Activated CD8-positive, alpha-beta memory T cell treated with anti-CD3 and anti-CD28 coated beads for 1 hour (primary cell): ENCODE measurements around the gene PARPBP.
"Not testable (repeated sequence)": the region's sequence is repeated elsewhere in the genome, so short reads cannot be mapped to it uniquely, and the experiment has no call there.

Experiments used
- DNase-seq, 2 donors: peaks; one replicate each; pipeline ENCODE4 v3.0.0-alpha.2; 2020; ENCODE audit warnings: low read depth in 1 of 2; ENCODE audit errors: extremely low read depth in 1 of 2

Gene PARPBP, protein sequence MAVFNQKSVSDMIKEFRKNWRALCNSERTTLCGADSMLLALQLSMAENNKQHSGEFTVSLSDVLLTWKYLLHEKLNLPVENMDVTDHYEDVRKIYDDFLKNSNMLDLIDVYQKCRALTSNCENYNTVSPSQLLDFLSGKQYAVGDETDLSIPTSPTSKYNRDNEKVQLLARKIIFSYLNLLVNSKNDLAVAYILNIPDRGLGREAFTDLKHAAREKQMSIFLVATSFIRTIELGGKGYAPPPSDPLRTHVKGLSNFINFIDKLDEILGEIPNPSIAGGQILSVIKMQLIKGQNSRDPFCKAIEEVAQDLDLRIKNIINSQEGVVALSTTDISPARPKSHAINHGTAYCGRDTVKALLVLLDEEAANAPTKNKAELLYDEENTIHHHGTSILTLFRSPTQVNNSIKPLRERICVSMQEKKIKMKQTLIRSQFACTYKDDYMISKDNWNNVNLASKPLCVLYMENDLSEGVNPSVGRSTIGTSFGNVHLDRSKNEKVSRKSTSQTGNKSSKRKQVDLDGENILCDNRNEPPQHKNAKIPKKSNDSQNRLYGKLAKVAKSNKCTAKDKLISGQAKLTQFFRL

DNA sequence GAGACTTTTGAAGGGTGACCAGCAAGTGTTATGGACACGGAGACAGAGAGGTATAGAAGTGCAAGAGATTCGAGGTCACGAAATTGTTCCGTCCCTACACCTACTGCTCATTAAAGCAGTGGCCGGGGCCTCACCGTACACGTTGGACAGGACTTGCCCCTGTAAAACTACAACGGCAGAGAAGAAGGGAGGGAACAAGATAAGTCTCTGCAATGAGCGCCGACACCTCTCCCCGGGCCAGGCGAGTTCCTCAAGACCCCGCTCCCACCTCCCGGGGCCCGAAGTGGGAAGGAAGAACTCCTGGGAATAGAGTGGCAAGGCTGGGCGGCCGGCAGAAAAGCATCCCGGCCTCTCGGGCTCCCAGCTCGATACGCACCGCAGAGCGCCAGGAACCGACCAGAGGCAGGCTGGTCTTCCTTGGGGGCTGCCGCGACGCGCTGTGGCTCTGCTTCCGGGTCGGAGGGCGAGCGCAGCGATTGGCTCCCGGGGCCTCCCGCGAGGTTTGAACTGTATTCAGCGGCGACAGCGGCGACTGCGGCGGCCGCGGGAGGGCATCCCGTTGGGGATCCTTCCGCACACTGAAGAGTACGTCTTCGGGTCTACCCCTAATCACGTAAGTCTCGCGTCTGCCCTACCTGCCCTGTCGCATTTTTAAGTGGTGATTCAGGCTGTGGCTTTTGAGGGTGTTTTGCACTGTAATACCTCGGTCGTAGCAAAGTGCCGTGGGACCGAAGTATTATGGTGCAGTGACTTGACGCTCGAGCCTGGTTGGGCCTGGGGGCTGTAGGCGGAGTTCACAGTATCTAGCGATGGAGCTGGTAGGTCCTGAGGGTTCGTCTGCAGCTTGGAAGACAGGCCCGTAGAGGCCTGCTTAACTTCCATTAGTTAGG, at the start of gene PARPBP, which contains the start of gene NUP37:
PARPBP (plus strand) TSS at position 510 of the 890 bp plus-strand sequence. CDS start 3,706 bp downstream, outside the sequence.
NUP37 (minus strand) TSS at position 441 of the 890 bp plus-strand sequence. CDS start 1,596 bp downstream, outside the sequence.
- peak; percentile 66 to 85 for DNase-seq

DNA sequence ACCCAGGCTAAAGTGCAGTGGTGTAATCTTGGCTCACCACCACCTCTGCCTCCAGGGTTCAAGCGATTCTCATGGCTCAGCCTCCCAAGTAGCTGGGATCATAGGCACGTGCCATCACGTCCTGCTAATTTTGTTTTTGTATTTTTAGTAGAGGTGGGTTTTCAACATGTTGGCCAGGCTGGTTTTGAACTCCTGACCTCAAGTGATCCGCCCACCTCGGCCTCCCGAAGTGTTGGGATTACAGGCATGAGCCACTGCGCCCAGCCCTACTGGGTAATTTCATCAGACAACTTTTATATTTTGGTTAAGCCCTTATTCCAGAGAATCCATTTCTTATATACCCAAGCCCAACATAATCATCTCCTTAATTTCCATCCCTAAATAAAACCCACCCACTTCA, 47.9 kb upstream of the PARPBP start:
- DNase-seq: not testable (repeated sequence)

DNA sequence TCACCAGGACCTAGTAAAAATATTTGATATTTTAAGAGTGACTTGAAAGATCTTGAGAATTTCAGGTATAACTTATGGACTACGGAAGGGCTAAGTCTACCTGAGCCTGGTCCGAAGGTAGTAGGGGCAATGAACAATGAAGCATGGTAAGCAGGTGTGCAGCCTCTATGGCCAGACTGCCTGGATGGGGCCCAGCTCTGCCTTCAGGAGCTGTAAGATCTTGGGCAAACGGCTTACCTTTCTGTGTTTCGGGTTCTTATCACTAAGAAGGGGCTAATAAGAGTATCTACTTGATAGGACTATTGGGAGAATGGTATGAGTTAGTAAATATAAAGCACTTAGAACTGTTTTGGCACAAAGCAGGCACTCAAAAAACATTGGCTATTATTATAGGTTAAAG, 39.1 kb upstream of the PARPBP start:
- no peak for DNase-seq

DNA sequence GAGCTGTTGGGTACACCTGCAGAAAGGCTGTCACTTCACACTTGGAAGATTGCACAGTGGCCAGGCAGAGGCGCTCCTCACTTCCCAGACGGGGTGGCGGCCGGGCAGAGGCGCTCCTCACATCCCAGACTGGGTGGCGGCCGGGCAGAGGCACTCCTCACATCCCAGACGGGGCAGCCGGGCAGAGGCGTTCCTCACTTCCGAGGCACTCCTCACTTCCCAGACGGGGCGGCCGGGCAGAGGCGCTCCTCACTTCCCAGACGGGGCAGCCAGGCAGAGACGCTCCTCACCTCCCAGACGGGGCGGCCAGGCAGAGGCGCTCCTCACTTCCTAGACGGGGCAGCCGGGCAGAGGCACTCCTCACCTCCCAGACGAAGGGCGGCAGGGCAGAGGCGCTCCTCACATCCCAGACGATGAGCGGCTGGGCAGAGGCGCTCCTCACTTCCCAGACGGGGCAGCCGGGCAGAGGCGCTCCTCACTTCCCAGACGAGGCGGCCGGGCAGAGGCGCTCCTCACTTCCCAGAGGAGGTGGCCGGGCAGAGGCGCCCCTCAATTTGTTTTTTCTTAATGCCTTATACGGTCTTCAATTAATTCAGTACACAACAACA, 30.7 kb upstream of the PARPBP start:
- DNase-seq: not testable (repeated sequence)

DNA sequence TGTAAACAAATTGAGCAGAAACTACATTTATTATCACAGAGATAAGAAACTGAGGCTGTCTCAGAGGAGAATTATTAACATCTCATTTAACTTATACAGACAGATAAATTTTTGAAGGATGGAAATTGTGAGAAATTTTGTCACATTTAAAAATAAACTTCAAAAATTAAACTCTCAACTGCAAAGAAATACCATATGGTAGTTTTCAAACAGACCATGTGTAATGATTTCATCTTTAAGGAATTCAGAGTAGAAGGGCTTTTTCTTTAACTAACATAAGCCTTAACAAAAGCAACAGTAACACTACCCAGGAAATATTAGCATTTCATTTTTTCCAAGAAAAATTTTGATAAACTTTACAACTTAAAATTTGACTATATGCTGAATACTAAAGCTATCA, 26.7 kb upstream of the PARPBP start:
- DNase-seq: no peak

DNA sequence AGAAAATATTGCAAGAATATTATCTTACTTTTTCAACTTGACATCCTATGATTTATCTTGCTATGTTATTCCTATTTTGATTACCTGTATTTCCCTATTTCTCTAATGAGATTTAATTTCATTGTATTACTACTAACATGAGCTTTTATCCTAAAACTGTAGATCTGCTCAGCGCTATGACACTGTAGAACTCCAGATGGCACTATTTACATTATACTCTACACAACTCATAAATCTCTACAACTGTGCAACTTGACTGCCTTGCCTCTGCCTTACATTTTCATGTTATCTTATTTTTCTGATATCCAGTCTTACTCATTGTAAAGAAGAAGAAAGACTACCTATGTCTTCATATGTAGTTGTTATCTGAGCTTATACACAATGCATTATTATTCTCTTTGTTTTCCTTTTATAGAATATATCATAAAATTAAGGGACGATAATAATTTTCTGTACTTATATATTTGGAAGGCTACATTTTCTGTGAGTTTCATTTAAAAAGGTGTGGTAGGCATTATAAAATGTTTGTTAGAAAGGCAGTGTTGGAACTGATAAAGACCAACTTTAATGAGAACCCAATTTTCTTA, 24.2 kb upstream of the PARPBP start:
- DNase-seq: no peak

DNA sequence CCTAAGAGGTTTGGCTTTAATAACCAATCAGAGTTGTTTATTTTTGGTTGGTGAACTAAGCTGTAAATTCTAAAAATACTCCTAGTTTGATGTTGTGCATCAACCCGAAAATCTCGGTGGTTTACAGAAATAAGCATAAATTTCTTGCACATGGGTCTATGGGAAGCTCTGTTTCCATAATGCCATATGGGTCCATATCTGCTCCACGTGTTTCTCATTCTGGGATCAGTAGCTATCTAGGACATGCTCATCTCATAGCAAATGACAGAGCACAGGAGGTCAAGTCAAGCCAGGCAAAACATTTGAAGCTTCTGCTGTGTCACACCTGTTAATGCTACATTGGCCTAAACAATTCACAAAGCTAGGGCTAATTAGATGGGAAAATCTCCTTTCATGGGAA, 23.1 kb upstream of the PARPBP start:
- DNase-seq: no peak

DNA sequence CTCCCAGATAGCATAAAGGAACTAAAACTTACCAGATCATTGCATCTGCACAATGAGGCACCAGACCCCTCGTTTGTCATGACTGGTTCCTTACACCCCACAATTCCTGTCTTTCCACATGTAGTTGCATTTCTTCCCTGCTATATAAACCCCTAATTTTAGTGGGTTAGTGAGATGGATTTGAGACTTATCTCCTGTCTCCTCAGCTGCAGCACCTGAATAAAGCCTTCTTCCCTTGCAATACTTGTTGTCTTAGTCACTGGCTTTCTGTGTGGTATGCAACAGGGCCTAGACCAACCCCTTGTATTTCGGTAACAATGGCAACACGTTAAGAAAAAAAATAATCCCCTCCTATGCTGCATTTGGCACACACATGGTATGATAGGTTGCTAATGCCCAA, 13.1 kb upstream of the PARPBP start:
- DNase-seq: no peak

DNA sequence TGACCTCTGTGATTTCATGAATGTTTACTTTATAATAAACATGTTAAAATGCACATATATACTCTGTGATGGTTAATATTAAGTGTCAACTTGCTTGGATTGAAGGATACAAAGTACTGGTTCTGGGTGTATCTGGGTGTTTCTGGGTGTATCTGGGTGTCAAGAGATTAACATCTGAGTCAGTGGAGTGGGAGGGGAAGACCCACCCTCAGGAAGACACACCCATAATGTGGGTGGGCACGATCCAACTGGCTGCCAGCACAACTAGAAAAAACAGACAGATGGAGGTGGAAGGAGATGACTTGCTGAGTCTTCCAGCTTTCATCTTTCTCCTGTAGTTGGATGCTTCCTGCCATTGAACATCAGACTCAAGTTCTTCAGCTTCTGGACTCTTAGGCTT, 12.0 kb upstream of the PARPBP start:
- DNase-seq: no peak

DNA sequence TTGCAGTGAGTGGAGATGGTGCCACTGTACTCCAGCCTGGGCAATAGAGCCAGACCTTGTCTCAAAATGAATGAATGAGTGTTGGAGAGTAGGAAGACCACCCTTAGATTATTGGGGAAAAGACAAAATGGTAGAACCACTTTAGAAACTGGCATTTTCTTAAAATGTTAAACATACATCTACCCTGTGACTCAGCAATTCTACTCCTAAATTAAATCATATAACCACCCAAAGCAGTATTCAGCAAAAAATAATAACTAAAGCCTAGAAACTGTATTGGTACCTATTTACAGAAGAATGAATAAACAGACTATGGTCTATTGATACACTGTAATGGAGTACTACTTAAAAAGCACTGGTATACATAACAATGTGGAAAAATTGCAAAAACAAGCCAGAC, 9.2 kb upstream of the PARPBP start:
- DNase-seq: no peak

DNA sequence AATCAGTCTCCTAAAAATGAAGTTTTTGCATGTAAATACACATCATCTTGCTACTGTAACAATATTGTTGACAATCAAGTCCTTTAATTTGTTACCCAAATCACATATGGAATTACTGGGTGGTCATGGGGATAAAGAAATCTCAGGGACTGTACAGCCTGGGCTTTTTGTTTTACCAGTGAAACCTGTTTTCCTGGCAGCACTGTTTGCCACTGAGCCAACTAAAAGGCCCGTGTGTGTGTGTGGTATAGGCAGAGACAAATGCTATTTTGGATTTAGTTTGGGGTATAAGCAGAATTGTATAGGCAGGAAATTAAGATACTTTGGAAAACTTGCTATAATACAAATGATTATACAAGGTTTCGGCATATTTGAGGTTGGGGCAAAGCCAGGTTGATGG, 5.8 kb upstream of the PARPBP start:
- no peak for DNase-seq

DNA sequence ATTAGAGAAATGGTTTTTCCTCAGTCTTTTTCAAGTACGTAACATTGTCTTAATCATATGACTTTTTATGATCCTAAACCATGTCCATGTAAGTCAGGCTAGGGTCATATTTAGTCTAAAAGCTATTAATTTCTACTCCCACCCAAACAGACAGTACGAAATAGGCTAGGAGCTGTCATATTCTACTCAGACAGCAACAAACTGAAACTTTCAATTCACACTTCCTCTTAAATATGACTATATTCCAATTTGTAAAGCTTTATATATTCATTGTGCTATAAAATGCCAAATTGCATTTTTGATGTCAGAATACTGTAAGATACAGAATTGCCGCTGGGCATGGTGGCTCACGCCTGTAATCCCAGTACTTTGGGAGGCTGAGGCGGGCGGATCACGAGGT, 3.6 kb upstream of the PARPBP start:
- no peak for DNase-seq

DNA sequence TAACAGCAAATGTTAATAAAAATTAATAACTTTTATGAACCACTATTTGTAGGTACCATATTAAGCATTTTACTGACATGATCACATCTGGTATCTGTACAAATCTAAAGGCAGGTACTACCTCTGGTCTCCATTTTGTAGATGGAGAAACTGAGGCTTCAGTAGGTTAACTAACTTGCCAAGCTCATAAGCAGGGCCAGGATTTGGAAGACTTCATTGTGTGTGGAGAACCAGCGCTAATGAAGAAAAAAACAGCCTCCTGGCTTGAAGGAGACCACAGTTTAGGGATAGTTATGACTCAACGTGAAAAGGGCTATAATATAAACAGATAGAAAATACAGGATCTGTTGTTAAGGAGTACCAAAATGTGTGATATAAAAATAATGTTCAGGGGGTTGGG, 1.1 kb upstream of the PARPBP start:
- no peak for DNase-seq

DNA sequence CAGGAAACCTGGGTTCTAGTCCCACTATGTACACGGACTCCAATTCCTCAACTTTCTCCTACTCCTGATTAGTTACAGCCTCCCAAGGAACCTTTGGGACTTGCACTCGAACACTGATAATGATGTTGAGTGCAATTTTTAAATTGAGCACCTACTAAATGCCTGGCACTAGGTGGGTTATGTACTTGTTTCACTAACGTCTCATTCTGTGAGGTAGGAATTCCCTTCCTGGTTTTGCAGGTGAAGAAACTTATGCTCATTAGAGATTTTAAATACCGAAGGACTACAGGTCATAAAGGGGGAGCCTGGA, 536 bp downstream of the PARPBP start:
- DNase-seq: no peak

DNA sequence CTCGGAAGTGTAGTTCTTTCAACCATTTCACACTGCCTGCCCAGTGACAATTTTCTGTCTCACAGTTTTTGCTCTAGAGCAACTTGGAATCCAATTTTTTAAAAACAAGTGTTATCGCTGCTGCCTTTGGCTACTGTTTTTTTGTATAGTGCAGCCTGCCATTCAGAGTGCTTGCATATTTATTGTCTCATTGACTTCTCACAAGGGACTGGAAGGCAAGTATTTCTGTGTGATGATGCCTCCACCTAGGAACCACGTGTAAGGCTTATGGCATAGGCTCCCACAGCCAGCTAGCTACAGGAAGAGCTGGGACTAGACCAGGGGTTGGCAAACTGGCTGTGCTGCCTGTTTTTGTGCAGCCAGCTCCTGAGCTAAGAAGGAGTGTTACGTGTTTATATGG, 903 bp downstream of the PARPBP start:
- DNase-seq: no peak

DNA sequence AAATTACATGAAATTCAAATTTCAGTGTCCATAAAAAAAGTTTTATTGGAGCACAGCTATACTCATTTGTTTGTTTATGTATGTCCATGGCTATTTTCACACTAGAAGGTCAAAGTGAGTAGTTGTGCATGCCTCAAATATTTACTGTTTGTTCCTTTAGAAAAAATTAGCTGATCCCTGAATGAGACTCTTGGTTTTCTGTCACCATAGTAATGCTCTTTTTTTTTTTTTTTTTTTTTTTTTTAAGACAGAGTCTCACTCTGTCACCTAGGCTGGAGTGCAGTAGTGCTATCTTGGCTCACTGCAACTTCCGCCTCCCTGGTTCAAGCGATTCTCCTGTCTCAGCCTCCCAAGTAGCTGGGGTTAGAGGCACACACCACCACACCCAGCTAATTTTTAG, 1.3 kb downstream of the PARPBP start:
- DNase-seq: not testable (repeated sequence)

DNA sequence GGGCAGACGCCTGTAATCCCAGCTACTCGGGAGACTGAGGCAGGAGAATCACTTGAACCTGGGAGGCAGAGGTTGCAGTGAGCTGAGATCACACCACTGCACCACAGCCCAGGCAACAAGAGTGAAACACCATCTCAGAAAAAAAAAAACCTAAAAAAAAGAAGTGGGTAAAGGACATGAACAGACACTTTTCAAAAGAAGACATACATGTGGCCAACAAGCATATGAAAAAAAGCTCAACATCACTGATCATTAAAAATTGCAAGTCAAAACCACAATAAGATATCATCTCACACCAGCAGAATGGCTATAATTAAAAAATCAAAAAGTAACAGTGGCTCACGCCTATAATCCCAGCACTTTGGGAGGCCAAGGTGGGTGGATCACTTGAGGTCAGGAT, 10.7 kb downstream of the PARPBP start:
- DNase-seq: not testable (repeated sequence)

DNA sequence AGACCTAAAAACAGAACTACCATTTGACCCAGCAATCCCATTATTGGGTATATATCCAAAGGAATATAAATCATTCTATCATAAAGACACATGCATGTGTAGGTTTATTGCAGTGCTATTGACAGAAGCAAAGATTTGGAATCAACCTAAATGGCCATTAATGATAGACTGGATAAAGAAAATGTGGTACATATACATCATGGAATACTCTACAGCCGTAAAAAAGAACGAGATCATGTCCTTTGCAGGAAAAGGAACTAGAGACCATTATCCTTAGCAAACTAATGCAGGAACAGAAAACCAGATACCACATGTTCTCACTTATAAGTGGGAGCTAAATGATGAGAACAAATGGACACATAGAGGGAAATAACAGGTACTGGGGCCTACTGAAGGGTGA, 11.5 kb downstream of the PARPBP start:
- DNase-seq: not testable (repeated sequence)

DNA sequence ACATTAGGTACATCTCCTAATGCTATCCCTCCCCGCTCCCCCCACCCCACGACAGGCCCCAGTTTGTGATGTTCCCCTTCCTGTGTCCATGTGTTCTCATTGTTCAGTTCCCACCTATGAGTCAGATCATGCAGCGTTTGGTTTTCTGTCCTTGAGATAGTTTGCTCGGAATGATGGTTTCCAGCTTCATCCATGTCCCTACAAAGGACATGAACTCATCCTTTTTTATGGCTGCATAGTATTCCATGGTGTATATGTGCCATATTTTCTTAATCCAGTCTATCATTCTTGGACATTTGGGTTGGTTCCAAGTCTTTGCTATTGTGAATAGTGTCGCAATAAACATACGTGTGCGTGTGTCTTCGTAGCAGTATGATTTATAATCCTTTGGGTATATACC, 17.6 kb downstream of the PARPBP start:
- not testable (repeated sequence) for DNase-seq

DNA sequence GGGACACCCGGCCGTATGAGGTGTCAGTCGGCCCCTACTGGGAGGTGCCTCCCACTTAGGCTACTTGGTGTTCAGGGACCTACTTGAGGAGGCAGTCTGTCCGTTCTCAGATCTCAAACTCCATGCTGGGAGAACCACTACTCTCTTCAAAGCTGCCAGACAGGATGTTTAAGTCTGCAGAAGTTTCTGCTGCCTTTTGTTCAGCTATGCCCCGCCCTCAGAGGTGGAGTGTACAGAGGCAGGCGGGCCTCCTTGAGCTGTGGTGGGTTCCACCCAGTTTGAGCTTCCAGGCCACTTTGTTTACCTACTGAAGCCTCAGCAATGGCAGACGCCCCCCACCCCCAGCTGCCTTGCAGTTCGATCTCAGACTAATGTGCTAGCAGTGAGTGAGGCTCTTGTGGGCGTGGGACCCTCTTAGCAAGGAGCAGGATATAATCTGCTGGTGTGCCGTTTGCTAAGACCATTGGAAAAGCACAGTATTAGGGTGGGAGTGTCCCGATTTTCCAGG, 22.9 kb downstream of the PARPBP start:
- DNase-seq: not testable (repeated sequence)

DNA sequence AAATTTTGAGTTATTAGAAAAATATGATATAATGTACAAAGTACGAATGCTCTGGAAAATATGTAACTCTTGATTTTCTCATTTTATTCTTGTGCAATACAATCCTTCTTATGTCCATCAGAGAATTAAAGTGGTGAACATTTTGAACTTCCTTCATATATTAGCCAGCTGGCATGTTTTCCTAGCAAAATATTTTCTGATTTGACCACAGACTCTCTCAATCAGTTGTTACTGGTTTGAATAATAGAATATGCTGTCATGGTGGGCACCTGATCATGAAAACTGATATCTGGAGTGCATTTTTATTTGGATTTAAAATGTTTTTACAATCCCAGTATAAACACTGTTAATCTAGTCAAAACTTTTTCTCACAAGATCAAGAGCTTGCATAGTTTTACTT, 24.2 kb downstream of the PARPBP start:
- no peak for DNase-seq
